Measurements from ENCODE around the gene TWF1. TPM values are rescaled to one million over a fixed set of nuclear protein-coding genes. Genes with fewer than 3 reads are reported as not detected.

Gene TWF1
- total and polyA plus RNA-seq, 2 of the 4 experiments (the other 2 are of a cell fraction): 67.0 to 141 TPM

GRCh38 chr12:43812926-43813325, 6.8 kb upstream of the TWF1 start:
- no peak overlapping the region for H2BK15ac ChIP-seq (ENCODE audit: low read depth, low read length)
- dilution Hi-C loops (cut with HindIII; ENCODE audit: low sequenced_read_pairs, unreplicated experiment) (no loop called here), in situ Hi-C loops (cut with MboI; ENCODE audit: low sequenced_read_pairs) (no loop called here), intact Hi-C loops (cut with micrococcal nuclease) (no loop called here)
- no peaks in the 10 kb centered on the region for H4K20me1 ChIP-seq (ENCODE audit: insufficient read depth, low read length)
- no peak overlapping the region for H3K9ac ChIP-seq (ENCODE audit: low read depth, low read length)
- H4K91ac ChIP-seq (ENCODE audit: insufficient read depth, low read depth, low read length): no peak overlapping the region
- no TSS peak for BruUV-seq (replicated peaks)
- H3K36me3 ChIP-seq (ENCODE audit: control insufficient read depth, insufficient read depth, low read length): no peaks in the 10 kb centered on the region
- no peak overlapping the region for H3K4ac ChIP-seq (ENCODE audit: low read depth, low read length)
- no peak overlapping the region for H3K4me2 ChIP-seq (ENCODE audit: low read depth, low read length)
- H3K56ac ChIP-seq (ENCODE audit: extremely low read depth, insufficient read depth, low read length): no peak overlapping the region
- DNase-seq: peak; percentile 53
- H2BK5ac ChIP-seq (ENCODE audit: low read depth, low read length, poor library complexity, severe bottlenecking): no peak overlapping the region
- H4K5ac ChIP-seq (ENCODE audit: low read depth, low read length): no peak overlapping the region
- H3K4me1 ChIP-seq (ENCODE audit: control insufficient read depth, insufficient read depth, low read length): no peaks in the 10 kb centered on the region
- ChIA-PET POLR2A (ENCODE audit: unreplicated experiment) (no interaction called here), CTCF (interaction anchor here (0.6 kb wide), 1 partner anchor 314 kb away, joined by 4 read pairs; no protein-coding TSS in a partner anchor)
- no peak overlapping the region for H3K23ac ChIP-seq (ENCODE audit: low read depth, low read length)
- no peak overlapping the region for H3K18ac ChIP-seq (ENCODE audit: low read depth, low read length)
- H3K27me3 ChIP-seq (ENCODE audit: control insufficient read depth, insufficient read depth, low read length): no peaks in the 10 kb centered on the region; the same call in none of the 2 replicates
- H3K79me1 ChIP-seq (ENCODE audit: low read depth in 1 of 2, low read length in 2 of 2): no peaks in the 10 kb centered on the region
- no peak overlapping the region for H2AFZ ChIP-seq (replicated peaks; ENCODE audit: low read length, poor library complexity)
- peak; percentile 63; the same call in 1 of the 2 replicates for ATAC-seq (ENCODE audit: low read depth)
- H3K27ac ChIP-seq (ENCODE audit: insufficient read depth, low read length): no peak overlapping the region
- no peak overlapping the region for H3K4me3 ChIP-seq (ENCODE audit: insufficient read depth, low read depth, low read length)
- H3K14ac ChIP-seq (replicated peaks; ENCODE audit: low read depth, low read length): no peak overlapping the region
- H2BK120ac ChIP-seq (ENCODE audit: low read depth, low read length): no peak overlapping the region
- TF ChIP-seq BHLHE40 (IDR thresholded peaks at IDR 0.05; ENCODE audit: low read depth, low read length) (no peak), FOS (IDR thresholded peaks at IDR 0.05; ENCODE audit: low read depth, low read length) (no peak), SMC3 (IDR thresholded peaks at IDR 0.05; ENCODE audit: low read depth, low read length) (no peak), POLR2A (IDR thresholded peaks at IDR 0.05; ENCODE audit: low read depth, low read length) (no peak), MAZ (IDR thresholded peaks at IDR 0.05; ENCODE audit: borderline replicate concordance, low read depth, low read length) (no peak), MAFK (IDR thresholded peaks at IDR 0.05; ENCODE audit: low read depth, low read length) (no peak), NFE2L2 (IDR thresholded peaks at IDR 0.05; ENCODE audit: low read depth, low read length) (no peak), RCOR1 (IDR thresholded peaks at IDR 0.05; ENCODE audit: insufficient replicate concordance, low read length) (no peak), CHD1 (IDR thresholded peaks at IDR 0.05; ENCODE audit: low read depth, low read length) (no peak), CTCF (conservative IDR thresholded peaks at IDR 0.05; ENCODE audit: low read depth, low read length) (no peak), RAD21 (IDR thresholded peaks at IDR 0.05; ENCODE audit: low read length) (no peak), CEBPB (IDR thresholded peaks at IDR 0.05; ENCODE audit: low read depth, low read length) (no peak), MXI1 (IDR thresholded peaks at IDR 0.05; ENCODE audit: borderline replicate concordance, low read depth, low read length) (no peak), RFX5 (IDR thresholded peaks at IDR 0.05; ENCODE audit: low read depth, low read length) (no peak)
- TF ChIP-seq, protein P1, sequence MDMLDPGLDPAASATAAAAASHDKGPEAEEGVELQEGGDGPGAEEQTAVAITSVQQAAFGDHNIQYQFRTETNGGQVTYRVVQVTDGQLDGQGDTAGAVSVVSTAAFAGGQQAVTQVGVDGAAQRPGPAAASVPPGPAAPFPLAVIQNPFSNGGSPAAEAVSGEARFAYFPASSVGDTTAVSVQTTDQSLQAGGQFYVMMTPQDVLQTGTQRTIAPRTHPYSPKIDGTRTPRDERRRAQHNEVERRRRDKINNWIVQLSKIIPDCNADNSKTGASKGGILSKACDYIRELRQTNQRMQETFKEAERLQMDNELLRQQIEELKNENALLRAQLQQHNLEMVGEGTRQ (IDR thresholded peaks at IDR 0.05; ENCODE audit: low read depth, low read length): no peak
- TF ChIP-seq, protein P2, sequence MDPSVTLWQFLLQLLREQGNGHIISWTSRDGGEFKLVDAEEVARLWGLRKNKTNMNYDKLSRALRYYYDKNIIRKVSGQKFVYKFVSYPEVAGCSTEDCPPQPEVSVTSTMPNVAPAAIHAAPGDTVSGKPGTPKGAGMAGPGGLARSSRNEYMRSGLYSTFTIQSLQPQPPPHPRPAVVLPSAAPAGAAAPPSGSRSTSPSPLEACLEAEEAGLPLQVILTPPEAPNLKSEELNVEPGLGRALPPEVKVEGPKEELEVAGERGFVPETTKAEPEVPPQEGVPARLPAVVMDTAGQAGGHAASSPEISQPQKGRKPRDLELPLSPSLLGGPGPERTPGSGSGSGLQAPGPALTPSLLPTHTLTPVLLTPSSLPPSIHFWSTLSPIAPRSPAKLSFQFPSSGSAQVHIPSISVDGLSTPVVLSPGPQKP (IDR thresholded peaks at IDR 0.05; ENCODE audit: borderline replicate concordance, low read depth, low read length): no peak
- H4K8ac ChIP-seq (ENCODE audit: low read depth in 2 of 2, low read length in 2 of 2): no peak overlapping the region
- H2AK9ac ChIP-seq (replicated peaks; ENCODE audit: low read depth, low read length, poor library complexity): no peak overlapping the region
- no peak overlapping the region for H2BK20ac ChIP-seq (ENCODE audit: low read depth, low read length)
- no CpG with 5 or more reads among the region's 4 CpGs for WGBS, 2 experiments (ENCODE audit: extremely low coverage in 2 of 2, insufficient read length in 1 of 2)
- no peaks in the 10 kb centered on the region for H3K9me3 ChIP-seq (ENCODE audit: control insufficient read depth, insufficient read depth, low read length)
- no peak overlapping the region for H2AK5ac ChIP-seq (ENCODE audit: low read depth, low read length)
- H3K9me1 ChIP-seq (ENCODE audit: insufficient read depth, low read length): no peaks in the 10 kb centered on the region; the same call in 1 of the 2 replicates
